Measurements from ENCODE around the gene ABCG1.

DNA sequence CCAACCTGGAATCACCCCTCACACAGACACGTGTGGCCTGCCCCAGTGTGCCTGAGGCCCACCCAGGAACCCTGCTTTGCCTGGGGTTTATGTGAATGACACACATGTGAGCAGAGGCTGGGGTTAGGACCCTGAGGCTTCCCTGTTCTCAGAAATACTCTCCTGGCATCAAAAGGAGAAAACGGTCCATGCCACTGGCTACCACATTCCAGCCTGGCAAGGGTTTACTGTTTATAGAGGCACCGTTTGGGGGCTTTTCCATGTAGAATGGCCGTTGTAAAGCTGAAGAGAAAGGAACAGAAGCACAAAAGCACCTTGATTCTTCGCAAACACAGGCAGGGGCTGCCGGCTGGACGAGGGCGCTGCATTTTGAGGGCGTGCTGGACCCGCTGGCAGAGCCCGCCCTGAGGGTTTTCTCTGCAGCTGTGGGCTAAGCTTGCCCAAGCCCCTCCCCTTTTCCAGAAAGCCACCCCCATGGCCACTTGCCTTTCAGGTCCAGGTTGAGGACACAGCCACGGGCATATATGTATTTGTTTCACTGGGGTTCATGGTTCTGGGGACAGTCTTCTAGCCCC is 83.2 kb downstream of the ABCG1 start:
- TF ChIP-seq, protein P1, sequence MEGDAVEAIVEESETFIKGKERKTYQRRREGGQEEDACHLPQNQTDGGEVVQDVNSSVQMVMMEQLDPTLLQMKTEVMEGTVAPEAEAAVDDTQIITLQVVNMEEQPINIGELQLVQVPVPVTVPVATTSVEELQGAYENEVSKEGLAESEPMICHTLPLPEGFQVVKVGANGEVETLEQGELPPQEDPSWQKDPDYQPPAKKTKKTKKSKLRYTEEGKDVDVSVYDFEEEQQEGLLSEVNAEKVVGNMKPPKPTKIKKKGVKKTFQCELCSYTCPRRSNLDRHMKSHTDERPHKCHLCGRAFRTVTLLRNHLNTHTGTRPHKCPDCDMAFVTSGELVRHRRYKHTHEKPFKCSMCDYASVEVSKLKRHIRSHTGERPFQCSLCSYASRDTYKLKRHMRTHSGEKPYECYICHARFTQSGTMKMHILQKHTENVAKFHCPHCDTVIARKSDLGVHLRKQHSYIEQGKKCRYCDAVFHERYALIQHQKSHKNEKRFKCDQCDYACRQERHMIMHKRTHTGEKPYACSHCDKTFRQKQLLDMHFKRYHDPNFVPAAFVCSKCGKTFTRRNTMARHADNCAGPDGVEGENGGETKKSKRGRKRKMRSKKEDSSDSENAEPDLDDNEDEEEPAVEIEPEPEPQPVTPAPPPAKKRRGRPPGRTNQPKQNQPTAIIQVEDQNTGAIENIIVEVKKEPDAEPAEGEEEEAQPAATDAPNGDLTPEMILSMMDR (conservative IDR thresholded peaks at IDR 0.05; ENCODE audit: low read length), result no peak
- TF ChIP-seq EZH2phosphoT487 (IDR thresholded peaks at IDR 0.05; ENCODE audit: borderline replicate concordance, low read depth, low read length), result no peak
